Stimulated activated CD8-positive, alpha-beta memory T cell treated with anti-CD3 and anti-CD28 coated beads, Interleukin-12 subunit alpha, Interleukin-12 subunit beta, amount 100 ng/mL, for 1 hour (primary cell): ENCODE measurements around the gene PAX5.

ENCODE experiments used
- DNase-seq: peaks from one replicate; pipeline ENCODE4 v3.0.0-alpha.2; 2020; ENCODE audit warnings: low read depth

PAX5 gene

DNA sequence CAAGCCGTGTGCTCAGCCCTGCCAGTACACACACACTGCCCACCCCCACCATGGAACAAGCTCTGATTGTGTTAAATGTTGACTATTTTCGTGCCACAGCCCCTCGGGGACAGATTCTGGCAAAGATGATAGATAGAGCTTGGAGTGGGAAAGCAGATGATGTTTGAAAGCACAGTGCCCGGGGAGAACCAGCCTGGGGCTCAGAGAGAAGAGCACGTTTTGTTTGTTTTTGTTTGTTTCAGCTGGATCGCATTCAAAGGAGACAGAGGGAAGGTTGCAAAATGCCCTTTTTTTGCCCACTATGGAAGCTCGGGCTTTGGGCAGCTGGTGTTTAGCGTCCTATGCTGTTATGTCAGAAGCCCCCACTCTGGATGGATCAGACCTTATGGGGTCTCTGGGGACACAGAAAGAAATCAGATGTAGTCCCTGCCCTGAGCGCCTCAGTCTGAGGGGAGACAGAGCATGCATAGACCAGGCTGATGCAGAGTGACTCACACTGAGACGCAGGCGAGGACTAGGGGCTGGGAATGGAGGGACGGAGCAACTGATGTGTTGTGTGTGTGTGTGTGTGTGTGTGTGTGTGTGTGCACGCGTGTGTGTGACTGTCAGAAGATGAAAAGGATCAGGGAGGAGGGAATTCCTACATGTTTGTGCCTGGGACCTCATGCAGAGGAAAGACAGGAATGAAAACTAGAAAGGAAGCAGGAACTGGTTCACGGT is 231.7 kb downstream of the PAX5 start:
- no peak for DNase-seq

- DNase-seq = no peak
These were observed 233.6 kb downstream of the PAX5 start for GRCh38 chr9:36800455-36800854.

DNA sequence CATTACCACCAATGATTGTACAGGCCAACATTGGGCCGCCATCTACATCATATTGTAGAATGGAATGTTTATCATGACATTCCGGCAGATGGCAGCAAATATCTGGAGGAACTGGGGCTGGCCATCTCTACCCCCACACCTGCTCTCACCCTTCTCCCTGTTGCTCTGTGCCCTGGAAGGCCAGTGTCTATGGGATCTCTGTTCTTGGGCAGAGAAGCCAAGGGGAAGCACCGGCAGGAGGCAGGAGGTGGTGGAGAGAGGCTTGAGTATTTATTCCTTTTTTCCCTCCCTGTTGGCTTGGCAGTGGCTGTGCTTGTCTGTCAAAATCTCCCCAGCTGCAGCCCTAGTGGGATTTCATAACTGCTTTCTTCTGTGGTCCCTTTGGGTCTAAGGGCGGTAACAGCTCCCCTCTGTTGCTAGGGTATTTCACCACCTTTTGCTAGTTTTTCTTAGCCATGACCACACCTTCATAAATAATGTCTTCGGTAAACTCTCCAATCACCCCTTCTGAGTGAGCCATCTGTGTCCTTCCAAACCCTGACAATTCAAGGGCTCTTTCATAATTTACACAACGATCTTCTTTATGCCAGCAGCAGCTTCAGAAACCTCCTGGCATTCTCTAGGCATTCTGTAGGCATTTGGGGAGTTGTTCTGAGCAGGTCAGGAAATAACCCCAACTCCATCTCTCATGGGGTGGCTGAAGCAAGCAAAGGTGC is 235.6 kb downstream of the PAX5 start:
- DNase-seq = no peak

DNA sequence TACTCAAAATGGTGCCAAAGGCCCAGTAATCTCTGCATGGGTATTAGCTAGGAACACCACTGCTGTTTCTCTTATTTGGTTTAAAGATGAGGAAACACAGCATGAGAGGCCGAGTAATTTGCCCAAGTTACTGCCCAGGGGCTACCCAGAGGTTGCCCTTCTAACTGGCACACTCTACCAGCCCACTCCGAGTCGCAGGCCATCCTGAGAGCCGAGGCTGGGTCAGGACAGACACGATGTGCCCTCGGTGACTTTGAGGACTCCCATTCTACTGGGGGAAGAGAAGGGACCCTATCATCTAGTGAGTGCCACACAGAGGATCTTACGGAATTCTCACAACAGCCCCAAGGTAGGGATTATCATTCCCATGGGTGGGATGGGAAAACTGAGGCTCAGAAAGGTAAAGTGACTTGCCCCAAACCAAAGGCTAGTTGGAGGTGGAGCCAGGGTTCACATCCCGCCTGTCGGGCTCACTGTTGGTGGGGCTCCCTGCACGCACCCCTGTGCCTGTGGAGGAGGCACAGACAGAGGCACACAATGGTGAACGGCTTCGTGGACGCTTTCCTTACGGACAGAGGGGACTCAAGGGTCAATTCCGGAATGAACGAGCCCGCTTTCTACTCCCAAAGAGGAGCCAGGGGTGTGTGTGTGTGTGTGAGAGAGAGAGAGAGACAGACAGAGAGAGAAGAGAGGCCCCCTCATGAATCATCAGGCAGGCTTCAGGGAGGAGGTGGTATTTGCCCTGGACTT is 236.4 kb downstream of the PAX5 start:
- no peak for DNase-seq

DNA sequence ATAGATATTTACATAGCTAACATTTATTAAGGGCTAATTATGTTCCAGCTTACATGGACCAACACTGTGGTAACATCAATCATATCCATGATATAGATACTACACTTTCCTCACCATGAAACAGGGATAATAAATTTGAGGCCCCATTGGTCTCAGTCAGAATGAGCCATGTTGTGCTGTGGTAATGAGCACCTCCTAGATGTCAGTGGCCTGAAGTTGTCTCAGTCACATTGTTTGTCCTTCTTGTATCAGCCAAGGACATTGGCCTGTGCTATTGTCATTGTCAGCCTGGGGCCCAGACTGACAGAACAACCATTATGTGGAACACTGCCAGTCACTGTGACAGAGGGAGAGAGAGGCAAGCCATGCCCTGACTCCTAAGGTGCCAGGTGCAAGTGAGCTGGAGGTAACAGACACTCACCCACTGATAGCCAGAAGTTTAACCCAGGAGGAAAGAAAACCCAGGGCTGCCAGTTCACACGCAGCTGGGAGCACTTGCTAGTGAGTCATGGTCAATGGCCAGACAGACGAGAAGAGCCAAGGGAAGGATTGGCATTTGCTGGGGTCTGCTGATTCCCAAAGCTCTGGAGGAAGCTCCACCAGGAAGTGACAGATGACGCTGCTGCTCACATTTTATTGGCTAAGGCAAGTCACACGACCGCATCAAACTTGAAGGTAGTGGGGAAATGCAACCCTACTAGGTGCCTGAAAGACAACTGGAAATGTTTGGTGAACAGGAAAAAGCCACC is 237.2 kb downstream of the PAX5 start:
- DNase-seq = no peak

- DNase-seq = no peak
These were observed 239.6 kb downstream of the PAX5 start for GRCh38 chr9:36794461-36794860.

DNA sequence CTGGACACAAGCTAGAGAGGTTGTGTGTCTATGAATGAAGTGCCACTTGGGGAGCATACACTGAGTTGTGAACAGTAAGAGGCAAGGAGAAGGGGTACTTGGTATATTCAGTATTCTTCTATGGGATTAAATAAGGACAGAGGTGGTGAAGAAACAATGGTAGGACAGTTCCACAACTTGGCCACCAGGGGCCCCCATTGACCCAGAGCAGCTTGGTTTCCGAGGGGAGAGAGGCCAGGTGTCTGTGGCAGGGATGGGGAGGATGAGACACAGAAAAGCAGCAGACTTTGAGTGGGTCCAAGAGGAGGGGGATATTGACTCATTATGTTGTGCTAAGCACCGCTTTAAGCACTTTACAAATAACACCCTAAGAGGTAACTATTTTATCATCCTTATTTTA is 240.8 kb downstream of the PAX5 start:
- DNase-seq = no peak

GRCh38 chr9:36791222-36791950 is 242.7 kb downstream of the PAX5 start:
- DNase-seq = no peak

DNA sequence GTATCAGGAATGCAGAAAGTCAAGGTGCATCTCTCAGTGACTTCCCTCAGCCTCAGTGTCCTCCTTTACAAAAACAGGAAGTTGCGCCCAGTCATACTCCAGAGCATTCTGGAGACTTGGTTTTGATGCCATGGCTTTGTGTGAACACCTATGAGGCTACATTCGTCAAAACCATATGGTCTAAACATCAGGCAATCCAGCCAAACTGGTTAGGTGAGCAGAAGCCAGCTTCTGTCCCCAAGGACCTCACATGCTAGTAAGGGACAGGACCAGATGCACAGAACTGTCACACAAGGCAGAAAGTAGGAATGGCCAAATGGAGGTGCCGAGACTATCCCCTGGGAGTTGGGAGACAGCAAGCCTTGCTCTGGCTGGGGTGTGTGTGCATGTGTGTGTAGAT is 244.2 kb downstream of the PAX5 start:
- DNase-seq = no peak

DNA sequence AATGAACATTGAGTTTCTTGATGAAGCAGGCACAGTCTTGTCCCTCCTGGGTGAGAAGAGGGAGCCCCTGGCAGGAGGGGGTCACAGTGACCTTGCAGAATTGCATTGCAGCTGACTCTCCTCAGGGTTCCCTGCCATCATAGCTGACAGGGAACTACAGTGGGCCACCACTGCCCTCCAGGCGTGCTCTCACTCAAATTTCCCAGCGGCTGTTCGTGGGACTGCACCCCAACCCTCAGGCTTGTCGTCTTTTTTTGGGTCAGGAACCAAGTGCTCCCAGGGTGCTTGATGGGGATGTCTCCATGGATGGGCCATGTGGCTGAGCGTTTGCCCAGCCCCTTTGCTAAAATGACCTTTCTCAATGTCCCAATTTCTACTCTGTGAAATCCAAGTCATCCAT is 245.5 kb downstream of the PAX5 start:
- no peak for DNase-seq

- DNase-seq = no peak
These were observed 246.4 kb downstream of the PAX5 start for GRCh38 chr9:36787709-36788108.
